NCI-H526 (cell line): ENCODE measurements around the gene RBKS.

Source experiments
- DNase-seq, 2 experiments: peaks; one replicate each; lab custom pipeline; 2025; lab: John Stamatoyannopoulos, UW

Gene RBKS

DNA sequence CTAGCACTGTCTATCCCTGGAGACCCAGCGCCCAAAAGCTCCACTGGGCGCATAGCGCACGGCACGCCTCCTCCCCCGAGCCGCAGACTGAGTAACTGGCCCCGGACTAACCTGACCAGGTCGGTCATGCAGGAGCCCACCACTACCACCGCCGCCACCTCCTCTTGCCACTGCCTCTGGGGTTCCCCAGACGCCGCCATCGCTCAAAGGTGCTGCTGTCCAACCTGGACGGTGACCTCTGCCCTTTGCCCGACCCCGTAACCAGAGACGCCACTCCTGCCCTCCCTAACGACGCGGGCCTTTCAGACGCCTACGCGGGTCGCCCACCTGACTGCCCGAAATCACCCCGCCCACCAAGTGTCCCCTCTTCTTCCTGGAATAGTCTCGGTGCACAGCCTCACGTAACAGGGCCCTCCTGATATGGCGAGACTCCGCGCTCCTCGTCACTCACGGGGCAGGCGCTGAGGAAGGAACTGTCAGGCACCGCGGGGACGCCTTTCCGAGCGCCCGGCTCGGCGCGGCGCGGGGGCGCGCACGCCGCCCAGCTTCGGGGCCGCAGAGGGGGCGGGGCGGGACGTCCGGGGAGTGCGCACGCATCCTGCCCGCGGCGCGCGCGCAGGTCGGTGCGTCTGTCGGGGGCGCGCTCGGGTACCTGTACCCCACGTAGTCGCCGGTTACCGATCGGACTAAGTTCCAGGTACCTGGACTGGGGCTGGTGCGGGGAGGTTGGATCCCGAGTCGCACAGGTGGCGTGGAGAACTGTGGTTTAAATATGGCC, at the start of gene RBKS, which contains the start of gene BABAM2:
Gene RBKS, minus strand, starts transcription at position 242 of the 778 bp plus-strand sequence. Its CDS starts 42 bp downstream, at position 200.
Gene BABAM2, plus strand, starts transcription at position 584 of the 778 bp plus-strand sequence. CDS start 3,828 bp downstream, outside the sequence.
- DNase-seq, result peak; percentile 84 to 92

GRCh38 chr2:27935026-27935425, 44.8 kb upstream of the RBKS start:
- DNase-seq, result no peak

DNA sequence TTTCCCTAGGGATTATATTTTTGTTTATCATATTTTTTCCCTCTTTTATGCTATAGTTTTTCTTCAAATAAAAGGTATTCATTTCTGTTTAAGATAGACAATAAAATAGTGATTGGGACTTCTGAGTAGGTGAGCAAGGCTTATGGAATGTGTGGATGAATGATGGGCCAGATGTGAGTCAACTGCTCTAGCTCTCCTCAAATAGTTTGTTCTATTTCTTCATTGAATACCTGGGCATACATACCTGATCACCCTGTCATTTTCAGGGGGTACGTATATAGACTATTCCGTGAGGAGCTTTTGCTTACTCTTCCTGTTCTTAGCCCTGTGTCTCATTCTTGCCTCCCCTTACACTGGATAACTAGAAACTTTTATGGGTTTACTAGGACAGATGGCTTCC, 42.2 kb upstream of the RBKS start:
- no peak for DNase-seq

DNA sequence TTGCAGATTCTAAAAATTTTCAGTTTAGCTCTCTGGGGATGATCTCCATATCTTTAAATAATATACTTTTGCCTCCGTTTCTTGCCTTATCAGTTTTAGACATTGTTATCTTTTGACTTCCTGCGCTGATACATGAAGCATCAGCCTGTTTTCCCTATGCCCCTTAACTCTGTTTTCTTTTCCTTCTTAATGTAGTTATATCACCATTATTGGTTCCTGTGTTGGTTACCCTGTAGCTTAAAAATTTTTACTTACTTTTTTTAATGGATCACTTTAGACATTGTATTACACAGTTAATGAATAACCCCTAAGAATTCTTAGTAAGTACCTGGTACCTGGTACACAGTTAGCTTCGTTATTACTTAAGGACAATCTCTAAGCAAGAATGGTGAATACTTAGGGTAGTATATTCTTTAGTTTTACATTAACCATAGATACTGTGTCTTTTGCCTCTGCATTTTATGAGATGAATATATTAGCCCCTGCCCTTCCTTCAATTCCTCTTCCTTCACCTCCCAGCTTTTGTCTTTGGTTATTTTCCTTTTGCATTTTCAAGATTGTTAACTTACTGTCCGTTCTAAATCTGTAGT, 41.3 kb upstream of the RBKS start:
- no peak for DNase-seq

GRCh38 chr2:27929916-27930486, 39.8 kb upstream of the RBKS start:
- DNase-seq, result no peak

DNA sequence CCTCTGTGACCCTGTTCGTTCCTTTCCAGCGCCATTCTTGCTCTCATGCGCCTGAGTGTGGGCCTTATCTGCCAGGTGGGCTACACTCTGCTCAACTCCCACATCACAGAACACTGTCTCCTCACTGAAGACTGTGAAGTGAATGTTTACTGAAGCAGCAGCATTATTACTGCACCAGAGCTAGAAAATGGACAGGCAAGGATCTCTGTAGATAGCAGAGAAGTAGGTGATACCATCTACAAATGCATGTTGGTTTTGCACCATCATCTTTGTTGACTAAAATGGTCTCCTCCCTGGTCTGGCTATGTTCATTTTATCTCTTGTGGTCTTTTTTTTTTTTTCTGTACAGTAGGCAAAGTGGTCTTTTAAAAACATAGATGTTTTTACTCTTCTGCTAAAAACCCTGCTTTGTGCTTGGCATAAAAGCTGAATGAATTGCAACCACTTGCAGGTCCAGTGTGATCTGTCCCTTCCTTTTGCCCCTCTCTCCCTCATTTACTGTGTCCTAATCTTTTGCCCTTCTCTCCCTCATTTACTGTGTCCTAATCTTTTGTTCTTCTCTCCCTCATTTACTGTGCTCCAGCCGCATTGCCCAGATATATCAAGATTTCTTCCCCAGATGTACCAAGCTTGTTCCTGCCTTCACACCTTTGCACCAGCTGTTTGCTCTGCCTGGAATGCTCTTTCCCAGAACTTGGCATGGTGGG, 35.7 kb upstream of the RBKS start:
- DNase-seq, result no peak

DNA sequence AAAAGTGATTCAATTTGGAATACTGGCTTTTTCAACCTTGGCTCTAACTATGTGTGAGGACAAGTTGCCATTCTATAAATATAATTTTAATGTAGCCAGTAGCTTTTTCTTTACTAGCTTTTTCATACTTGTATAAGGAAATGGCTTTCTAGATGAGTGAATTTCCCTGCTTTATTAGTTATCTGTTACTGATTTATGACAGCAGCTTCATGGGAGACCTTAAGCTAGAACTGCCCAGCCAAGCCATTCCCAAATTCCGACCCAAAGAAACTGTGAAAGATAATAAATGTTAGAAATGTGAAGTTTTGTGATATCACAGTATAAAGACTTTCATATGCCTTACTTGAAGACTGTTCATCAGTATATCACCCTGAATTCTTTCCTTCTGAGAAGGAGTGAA, 32.7 kb upstream of the RBKS start:
- no peak for DNase-seq

- no peak for DNase-seq
These were observed 31.8 kb upstream of the RBKS start for GRCh38 chr2:27921880-27922547.

- no peak for DNase-seq
These were observed 31.2 kb upstream of the RBKS start for GRCh38 chr2:27921424-27921823.

DNA sequence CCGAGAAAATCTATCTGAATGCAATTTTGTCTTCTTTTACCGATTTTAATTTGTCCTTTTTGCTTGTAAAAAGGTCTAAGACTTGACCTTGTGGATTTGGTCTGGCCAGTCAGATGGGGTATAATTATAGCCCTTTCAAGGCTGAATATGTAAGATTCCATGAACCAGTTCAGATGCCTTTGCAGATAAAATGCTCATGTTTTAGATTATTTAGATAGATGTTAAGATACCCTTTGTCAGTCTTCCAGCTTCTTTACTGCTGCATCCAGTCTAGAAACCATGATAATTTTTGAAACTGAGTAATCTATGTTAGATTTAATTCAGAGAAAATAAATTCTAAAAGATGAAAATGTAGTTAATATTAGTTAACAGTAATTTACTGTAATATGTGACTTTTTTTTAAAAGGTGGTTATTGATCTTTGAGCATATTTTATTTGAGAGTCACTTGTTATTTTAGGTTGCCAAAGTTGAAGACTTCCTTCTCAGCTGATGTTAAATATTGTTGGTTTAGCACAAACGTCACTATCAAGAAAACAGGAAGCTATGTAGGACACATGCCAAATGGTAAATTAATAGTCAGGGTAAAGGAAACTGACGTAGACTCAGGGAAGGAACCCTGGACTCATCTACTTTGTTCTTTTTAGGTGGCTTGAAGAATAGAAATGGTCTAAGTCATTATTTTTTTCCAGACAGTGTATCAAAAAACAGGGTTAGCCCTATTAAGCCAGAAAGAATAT, 30.1 kb upstream of the RBKS start:
- no peak for DNase-seq

GRCh38 chr2:27916293-27916995, 26.3 kb upstream of the RBKS start:
- peak in 1 of 2 experiments; percentile 13 for DNase-seq

GRCh38 chr2:27915874-27916273, 25.7 kb upstream of the RBKS start:
- peak; percentile 82 to 87 for DNase-seq

DNA sequence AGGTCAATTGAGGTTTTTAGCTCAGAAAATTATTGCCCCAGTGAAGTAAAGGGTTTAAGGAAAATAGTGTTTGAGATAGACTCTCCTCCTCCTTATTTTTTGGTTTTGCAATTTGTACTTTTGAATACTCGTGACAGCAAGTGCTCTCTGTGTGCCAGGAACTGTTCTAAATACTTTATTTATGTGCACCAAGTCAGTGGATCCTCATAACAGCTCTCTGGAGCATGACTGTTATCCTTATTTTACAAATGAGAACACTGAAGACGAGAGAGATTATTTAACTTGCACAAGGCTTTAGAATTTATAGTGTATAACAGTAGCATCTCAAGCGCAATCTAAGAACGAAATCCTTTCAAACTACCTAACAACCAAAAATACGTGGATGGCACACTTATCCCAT, 25.0 kb upstream of the RBKS start:
- no peak for DNase-seq

GRCh38 chr2:27914805-27915175, 24.6 kb upstream of the RBKS start:
- DNase-seq, result peak in 1 of 2 experiments; percentile 21

DNA sequence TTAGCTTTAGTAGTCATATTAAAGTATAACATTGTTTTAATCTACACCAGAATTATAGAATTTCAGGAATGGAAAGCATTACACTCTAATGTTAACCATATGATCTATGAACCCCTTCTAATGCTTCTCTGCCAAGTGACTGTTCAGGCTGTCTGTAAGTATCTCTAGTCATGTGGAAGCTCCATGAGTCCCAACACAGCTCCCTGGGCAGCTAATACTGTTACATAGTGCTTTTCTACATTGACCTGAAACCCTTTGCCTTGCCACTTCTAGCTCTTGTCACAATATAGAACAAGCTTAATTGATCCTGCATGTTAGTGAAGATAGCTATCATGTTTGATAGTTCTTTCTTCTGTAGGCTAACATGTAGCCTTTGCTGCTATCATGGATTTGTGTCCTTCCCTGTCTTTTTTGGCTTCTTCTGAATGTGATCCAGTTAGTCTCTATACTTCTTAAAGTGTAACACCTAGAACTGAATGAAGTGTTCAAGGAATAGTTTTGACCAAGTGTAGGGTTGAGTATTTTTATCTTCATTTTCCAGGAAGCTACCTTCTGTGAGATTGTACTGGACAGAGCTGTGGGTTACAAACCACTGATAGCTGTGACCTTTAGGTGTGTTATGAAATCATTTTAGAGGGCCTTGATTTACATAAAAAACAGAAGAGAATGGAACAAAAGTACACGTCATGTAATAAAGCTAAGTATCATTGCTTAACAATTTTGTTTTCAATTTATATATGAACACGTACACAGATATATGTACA, 24.0 kb upstream of the RBKS start:
- DNase-seq, result no peak

DNA sequence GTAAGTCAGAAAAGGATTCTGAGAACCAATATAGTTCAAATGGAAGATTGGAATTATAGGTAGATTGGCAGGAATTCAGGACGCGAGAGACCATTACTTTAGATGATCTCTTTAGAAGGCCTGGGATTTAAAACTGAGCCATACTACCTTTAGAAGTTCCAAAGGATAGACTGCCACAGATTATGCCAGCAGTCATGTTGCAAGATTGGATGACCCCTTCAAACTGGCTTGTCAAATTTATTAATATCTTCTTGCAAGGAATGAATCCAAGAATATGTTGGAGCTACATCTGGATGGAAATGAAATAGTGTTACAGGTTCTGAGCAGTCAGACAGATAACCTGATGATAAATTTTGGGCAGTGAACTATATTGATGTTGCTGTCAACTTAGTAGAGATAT, 22.3 kb upstream of the RBKS start:
- DNase-seq, result no peak

DNA sequence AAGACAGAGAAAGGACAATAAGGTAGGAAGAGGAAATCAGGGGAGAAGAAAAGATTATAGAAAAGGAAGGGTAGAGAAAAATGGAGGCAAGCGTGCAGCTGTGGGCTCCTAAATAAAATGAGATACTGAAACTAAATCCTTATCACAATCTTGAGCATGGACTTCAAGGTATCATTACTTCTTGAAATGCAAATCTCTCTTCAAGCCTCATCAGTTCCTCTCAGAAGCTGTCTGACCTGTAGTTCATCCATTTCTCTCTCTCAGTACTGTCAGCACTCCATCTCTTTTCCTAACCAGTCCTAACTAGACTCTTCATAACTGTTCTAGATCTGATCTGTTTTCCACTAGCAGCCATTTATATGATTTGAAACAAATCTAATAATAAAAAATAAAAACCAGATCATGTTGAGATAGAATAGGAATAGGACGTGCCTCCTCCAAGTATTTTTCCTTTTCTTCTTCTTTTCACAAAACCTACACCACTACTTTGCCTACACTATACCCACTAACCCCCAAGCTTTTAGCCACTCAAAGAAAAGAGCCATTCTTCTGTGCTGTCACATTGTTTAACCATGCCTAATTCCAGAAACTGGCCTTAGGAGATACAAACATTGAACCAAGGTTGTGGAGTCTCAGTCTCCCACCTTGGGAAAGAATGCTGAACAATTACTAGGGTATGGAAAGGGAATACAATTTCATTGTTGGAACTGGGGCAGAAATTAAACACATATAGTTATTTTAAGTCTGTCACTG, 21.4 kb upstream of the RBKS start:
- DNase-seq, result no peak

GRCh38 chr2:27909901-27910300, 19.7 kb upstream of the RBKS start:
- DNase-seq, result no peak

DNA sequence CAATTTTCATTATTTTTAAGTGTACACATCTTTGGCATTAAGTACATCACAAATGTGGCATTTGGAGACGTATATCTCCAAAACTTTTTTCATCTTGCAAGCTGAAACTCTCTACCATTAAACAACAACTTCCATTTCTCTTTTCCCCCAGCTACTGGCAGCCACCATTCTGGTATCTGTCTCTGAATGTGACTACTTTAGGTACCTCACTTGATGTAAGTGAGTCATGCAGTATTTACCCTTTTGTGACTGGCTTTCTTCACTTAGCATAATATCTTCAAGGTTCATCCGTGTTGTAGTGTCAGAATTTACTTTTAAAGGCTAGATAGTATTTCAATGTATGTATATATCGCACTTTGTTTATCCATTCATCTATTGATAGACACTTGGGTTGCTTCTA, 17.4 kb upstream of the RBKS start:
- no peak for DNase-seq
